ENCODE measurements around the gene FASTKD2.

FASTKD2 gene

GRCh38 chr2:206728277-206729199, 36.9 kb upstream of the FASTKD2 start:
- no peak for TF ChIP-seq CTCF (IDR thresholded peaks at IDR 0.05; ENCODE audit: borderline replicate concordance, insufficient read depth, low read depth, low read length)
- no peak overlapping the region for H3K4me3 ChIP-seq (ENCODE audit: low read depth, low read length)

- H3K4me3 ChIP-seq (ENCODE audit: low read depth, low read length), result no peak overlapping the region
These were observed 32.1 kb upstream of the FASTKD2 start for GRCh38 chr2:206733341-206733740.

GRCh38 chr2:206736935-206737334, 28.5 kb upstream of the FASTKD2 start:
- H3K4me3 ChIP-seq (ENCODE audit: low read depth, low read length), result no peak overlapping the region
- no peak for TF ChIP-seq CTCF (IDR thresholded peaks at IDR 0.05; ENCODE audit: borderline replicate concordance, insufficient read depth, low read depth, low read length)

More at GRCh38 chr2:206733341-206733740, 32.1 kb upstream of the FASTKD2 start:
- TF ChIP-seq CTCF (IDR thresholded peaks at IDR 0.05; ENCODE audit: borderline replicate concordance, insufficient read depth, low read depth, low read length), result no peak

GRCh38 chr2:206739271-206739670, 26.1 kb upstream of the FASTKD2 start:
- no peak overlapping the region for H3K4me3 ChIP-seq (ENCODE audit: low read depth, low read length)
- TF ChIP-seq CTCF (IDR thresholded peaks at IDR 0.05; ENCODE audit: borderline replicate concordance, insufficient read depth, low read depth, low read length), result no peak

GRCh38 chr2:206740800-206741199, 24.6 kb upstream of the FASTKD2 start:
- no peak overlapping the region for H3K4me3 ChIP-seq (ENCODE audit: low read depth, low read length)
- no peak for TF ChIP-seq CTCF (IDR thresholded peaks at IDR 0.05; ENCODE audit: borderline replicate concordance, insufficient read depth, low read depth, low read length)

GRCh38 chr2:206756816-206757215, 8.6 kb upstream of the FASTKD2 start:
- no peak overlapping the region for H3K4me3 ChIP-seq (ENCODE audit: low read depth, low read length)
- TF ChIP-seq CTCF (IDR thresholded peaks at IDR 0.05; ENCODE audit: borderline replicate concordance, insufficient read depth, low read depth, low read length), result no peak

- peak overlapping the region; percentile 72 for H3K4me3 ChIP-seq (ENCODE audit: low read depth, low read length)
These were observed 649 bp upstream of the FASTKD2 start for GRCh38 chr2:206764673-206765241.

More at GRCh38 chr2:206764673-206765241, 649 bp upstream of the FASTKD2 start:
- TF ChIP-seq CTCF (IDR thresholded peaks at IDR 0.05; ENCODE audit: borderline replicate concordance, insufficient read depth, low read depth, low read length), result no peak
